KOPT-K1 (cell line): ENCODE data around the gene WBP1.
"Not testable (repeated sequence)": the region's sequence is repeated elsewhere in the genome, so short reads cannot be mapped to it uniquely, and the experiment has no call there.

Experiments used
- H3K27ac ChIP-seq: fragments of 200-600 bp; sonication (generic); 2 replicates; pipeline ENCODE4 v1.5.1; 2016; ENCODE audit warnings: antibody characterized with exemption, mild to moderate bottlenecking, low read depth, low read length; ENCODE audit not compliant: poor library complexity, severe bottlenecking
- H3K36me3 ChIP-seq: fragments of 200-600 bp; sonication (generic); 2 replicates; pipeline ENCODE4 v1.5.1; 2017; ENCODE audit warnings: antibody characterized with exemption, mild to moderate bottlenecking, low read length, moderate library complexity; ENCODE audit not compliant: insufficient read depth
- H3K9me3 ChIP-seq: fragments of 200-600 bp; sonication (generic); 2 replicates; pipeline ENCODE4 v1.5.1; 2017; ENCODE audit warnings: antibody characterized with exemption, low read length, mild to moderate bottlenecking; ENCODE audit not compliant: insufficient read depth, poor library complexity, severe bottlenecking

WBP1 gene

DNA sequence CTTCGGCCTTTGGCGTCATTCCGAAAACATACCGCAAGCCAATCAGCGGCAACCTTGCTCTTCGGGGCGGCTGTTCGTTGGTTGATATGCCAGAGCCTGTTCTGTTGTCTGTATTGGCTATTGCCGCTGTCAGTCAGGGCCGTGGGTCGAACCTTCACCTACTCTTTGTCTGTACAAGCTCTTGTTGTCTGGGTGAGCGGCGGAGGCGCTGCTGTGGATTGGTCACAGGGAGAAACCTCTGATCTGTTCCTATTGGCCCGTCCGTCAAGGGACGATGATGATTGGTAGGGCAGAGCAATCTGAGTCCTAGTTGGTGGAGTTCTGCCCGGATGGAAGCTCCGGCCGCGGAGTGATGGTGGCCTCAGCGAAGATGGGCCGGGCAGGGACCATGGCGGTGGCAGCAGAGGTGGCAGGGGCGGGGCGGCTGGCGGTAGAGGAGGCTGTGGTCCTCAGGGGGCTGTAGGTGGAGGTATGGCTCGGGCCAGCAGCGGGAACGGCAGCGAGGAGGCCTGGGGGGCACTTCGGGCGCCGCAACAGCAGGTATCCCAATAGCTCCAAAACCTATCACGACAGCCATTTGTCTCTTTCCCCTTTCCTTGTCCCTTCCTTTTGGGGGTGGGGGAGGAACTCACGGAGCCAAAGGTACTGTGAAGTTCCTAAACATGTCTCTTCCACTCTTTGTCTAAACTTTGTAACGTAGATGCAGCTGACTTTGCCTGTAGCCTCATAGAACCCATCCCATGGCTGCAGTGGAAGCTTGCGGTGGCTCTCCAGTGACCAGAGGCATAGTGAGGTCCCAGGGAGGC, at the start of gene WBP1:
WBP1 (plus strand) TSS at position 307 of the 806 bp plus-strand sequence; CDS start at position 472, 165 bp downstream.
- Histone ChIP-seq H3K27ac (peak within 1 kb of the TSS; percentile 84), H3K9me3 (no peaks in the 10 kb centered on the region), H3K36me3 (peaks cover 30% of the 10 kb centered on the region)

DNA sequence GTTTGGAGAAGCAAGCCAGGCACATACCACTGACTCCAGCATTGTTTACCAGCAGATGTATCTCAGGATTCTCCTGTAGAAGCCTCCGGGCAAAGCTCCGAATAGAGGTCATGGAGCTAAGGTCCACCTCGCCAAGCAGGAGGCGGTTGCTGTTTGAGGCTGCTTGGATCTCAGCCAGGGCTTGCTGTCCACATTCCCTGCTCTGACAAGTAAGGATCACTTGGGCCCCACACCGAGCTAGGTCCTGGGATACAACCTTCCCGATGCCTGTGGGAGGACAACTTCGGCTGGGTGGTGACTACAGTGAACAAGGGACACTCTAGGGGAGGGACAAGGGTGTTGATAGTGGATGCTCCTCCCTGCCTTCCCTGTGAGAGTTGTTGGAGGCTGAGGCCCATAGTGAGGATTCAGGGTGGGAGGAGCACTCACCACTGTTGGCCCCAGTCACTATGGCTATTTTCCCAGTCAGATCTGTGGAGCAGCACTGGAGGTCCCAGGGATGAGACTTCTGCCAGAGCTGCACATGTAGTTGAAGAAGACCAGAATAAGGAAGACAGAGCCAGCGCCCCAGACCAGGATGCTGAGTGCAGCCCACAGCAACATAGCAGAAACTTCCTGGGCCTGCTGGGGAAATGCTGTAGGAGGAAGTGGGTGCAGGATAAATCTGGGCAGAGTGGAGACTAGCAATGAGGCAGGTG, 45.1 kb upstream of the WBP1 start:
- Histone ChIP-seq H3K36me3 (no peaks in the 10 kb centered on the region), H3K27ac (no peak overlapping the region), H3K9me3 (no peaks in the 10 kb centered on the region)

DNA sequence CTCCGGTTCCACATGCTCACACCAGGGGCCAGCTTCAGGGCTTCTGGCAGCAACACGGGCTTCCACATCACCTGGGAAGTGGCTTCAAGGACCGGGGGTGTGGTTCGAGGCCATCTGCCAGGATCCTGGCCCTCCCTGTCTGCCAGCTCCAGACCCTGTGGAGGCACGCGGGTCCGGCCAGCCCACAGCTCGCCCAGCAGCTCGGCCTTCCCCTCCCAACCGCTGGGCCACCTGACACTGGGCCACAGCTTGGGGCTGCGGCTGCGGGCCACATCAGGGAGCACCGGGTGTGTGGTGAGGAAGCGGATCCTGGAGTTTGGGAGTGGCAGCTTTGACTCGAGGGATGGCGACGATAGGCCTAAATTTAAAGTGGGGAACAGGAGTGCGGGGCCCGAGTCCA, 43.8 kb upstream of the WBP1 start:
- Histone ChIP-seq H3K27ac (no peak overlapping the region), H3K9me3 (no peaks in the 10 kb centered on the region), H3K36me3 (no peaks in the 10 kb centered on the region)

DNA sequence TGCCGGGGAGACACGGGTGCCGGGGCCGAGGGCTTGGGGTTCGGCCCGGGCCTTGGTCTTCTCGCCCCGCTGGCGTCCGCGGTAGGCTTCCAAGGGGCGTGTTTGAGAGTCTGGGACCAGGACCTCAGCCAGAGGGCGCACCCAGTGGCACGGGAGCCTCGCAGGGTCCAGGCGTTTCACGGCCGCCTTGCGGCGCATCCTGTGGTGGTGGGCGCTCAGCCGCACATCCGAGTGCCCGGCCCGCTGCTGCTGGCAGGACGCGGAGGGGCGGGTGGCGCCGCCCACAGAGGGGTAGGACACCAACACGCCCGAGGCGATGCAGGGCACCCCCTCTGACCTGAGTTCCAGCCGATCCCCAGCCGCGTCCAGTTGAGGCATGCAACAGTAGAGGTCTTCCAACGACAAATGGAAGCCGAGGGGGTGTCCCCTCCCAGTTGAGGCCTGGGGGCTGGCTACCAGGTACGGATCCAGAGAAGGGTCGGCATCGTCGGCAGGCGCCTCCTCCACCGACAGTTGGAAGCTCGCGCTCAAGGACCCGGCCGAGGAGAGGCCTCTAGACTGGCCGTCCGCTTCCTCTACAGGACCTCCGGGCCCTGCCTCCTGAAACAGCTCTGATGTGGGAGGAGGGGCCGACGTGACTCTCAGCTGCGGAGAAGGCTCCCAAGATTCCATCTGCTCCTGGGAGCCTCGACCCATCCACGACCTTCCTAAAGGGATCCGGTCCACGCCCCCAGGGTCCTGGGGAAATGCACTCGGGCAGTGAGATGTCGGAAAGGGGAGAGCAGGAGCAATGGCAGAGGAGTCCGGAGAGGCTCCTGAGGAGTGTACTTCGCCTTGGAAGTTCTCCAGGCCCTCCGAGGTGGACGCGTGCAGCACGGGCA, 43.1 kb upstream of the WBP1 start:
- Histone ChIP-seq H3K27ac (no peak overlapping the region), H3K36me3 (no peaks in the 10 kb centered on the region), H3K9me3 (no peaks in the 10 kb centered on the region)

DNA sequence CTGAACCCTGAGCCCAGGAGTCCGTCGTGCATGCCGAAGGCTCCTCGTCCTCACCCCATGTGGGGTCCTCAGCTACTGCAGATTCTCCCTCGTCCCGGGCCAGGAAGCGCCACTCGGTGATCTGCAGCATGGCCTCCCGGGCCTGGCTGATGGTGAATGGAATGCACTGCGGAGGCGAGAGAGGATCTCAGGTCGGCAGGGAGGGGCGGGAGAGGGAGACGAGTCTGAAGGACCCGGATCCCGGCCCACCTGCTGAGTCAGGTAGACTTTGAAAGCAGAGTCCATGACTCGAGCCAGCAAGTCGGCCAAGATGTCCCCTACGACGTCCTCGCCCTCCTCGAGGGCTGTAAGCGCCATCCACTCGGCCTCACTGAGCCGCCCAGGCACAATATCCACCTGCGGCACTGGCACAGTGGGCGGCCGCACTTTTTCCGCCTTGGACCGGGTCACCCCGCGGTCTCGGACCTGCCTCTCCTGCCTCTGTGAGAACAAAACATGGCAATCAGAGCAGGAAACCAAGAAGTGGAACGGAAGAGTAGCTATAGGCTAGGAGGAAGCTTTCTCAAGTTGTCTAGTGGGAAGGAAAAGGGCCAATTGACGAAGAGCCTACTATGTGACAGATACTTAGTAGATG, 42.4 kb upstream of the WBP1 start:
- Histone ChIP-seq H3K27ac (no peak overlapping the region), H3K36me3 (no peaks in the 10 kb centered on the region), H3K9me3 (no peaks in the 10 kb centered on the region)

DNA sequence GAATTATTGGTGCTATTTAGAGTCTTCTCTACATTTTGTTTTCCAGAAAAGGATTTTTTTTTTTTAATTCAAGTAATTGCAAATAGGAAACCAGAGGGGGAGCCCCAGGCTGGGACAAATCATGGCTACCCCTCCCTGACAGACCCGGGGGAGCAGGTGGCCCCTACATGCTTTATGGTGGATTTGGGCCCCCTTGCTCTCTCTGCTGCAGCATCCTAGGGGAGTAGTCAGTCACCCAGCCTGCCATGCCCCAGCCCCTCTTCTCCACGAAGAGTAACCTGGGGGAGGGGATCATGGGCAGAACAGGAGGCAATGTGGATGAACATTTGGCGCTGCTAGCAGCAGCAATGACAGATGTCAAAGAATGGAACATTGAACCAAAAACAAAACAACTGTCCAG, 41.5 kb upstream of the WBP1 start:
- no peaks in the 10 kb centered on the region for H3K9me3 ChIP-seq
- H3K36me3 ChIP-seq = no peaks in the 10 kb centered on the region
- H3K27ac ChIP-seq = no peak overlapping the region

DNA sequence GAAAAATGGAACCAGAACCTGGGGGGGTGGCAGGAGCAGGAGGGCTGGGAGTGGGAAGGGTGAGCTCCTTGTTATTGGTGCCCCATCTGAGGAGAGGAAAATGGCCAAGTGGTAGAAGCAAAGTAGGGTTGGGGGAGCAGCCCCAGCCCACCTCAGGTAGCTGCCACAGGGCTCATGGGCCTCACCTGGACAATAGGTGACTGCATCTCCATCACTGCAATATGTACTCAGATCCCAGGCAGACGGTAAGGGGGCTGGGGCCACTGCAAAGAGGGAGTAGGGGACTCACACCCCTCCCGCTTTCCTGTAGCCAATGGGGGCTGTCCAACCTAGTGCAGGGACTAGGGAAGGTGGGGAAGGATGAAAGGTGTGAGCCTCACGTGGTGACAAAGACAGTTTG, 41.0 kb upstream of the WBP1 start:
- H3K9me3 ChIP-seq = no peaks in the 10 kb centered on the region
- no peak overlapping the region for H3K27ac ChIP-seq
- no peaks in the 10 kb centered on the region for H3K36me3 ChIP-seq

DNA sequence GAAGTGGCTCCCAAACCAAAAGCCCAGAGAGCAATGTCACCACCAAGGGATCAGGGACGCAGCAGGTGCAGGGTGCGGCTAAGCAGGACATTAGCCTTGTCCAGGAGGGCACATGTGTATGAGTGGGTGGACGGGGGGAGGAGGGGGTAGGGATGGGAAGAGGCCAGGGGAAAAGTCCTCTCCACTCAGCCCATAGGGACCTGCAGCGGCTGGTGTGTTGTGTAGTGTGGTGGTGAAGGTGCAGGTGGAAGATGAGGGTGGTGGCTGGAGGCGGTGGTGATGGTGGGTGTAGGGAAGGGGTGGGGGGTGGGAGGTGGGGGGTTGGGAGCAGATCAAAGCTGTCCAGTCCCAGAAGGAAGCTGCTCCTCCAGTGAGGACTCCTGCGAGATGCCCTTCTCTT, 40.5 kb upstream of the WBP1 start:
- H3K36me3 ChIP-seq = no peaks in the 10 kb centered on the region
- no peaks in the 10 kb centered on the region for H3K9me3 ChIP-seq
- no peak overlapping the region for H3K27ac ChIP-seq

DNA sequence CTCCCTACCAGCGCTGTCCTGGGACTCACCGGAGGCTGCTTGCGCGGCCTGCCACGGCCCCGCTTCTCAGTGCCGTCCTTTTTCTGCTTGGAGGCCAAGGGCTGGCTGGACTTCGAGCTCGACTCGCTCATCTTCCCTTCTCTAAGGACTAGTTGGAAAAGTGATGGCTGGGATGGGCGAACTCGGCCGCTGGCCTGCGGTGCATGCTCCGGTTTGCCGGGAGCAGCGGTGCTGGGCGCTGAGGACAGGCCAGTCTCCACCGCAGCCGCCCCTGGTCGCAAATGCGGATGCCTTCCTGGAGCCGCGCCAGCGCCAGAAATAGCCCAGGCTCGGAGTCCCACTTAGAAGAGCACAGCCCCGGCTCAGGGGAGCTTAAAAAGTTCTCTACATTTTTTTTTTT, 39.9 kb upstream of the WBP1 start:
- Histone ChIP-seq H3K27ac (no peak overlapping the region), H3K9me3 (no peaks in the 10 kb centered on the region), H3K36me3 (no peaks in the 10 kb centered on the region)

DNA sequence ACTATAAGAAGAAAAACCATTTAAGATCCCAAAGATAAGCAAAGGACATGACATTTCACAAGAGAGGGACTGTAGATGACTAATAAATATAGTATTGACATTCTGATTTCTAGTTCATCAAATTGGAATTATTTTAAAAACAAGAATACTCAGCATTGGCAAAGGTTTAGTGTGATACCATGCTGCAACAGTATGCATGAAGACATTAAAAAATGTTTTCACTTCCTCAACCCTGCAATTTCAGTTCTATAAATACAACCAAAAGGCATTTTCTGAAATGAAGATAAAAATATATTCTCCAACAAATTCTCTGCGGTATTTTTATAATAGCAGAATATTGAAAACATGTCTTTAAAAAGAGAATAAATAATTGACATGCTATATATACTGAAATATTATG, 38.9 kb upstream of the WBP1 start:
- 0 out of 2 replicates have a peak, but pooled peaks cover 3% of the 10 kb centered on the region for H3K36me3 ChIP-seq
- H3K9me3 ChIP-seq = no peaks in the 10 kb centered on the region
- H3K27ac ChIP-seq = no peak overlapping the region

DNA sequence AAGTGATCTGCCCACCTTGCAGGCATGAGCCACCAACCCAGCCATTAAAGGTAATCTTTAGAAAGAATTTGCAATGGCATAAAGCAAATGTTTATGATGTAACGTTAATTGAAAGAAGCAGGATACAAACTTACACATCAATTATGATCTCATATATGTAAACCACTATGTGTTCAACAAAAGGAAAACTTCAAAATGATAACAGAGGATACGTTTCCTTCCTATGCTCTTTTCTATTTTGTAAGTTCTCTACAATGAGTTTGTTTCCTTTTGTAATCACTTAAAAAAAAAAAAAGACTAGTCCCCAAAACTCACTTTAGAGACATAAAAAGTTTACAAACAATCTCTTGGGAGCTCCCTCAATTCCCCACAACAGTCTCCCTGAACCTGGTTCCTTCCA, 38.2 kb upstream of the WBP1 start:
- H3K9me3 ChIP-seq = no peaks in the 10 kb centered on the region
- H3K36me3 ChIP-seq = peaks cover 9% of the 10 kb centered on the region
- H3K27ac ChIP-seq = no peak overlapping the region

DNA sequence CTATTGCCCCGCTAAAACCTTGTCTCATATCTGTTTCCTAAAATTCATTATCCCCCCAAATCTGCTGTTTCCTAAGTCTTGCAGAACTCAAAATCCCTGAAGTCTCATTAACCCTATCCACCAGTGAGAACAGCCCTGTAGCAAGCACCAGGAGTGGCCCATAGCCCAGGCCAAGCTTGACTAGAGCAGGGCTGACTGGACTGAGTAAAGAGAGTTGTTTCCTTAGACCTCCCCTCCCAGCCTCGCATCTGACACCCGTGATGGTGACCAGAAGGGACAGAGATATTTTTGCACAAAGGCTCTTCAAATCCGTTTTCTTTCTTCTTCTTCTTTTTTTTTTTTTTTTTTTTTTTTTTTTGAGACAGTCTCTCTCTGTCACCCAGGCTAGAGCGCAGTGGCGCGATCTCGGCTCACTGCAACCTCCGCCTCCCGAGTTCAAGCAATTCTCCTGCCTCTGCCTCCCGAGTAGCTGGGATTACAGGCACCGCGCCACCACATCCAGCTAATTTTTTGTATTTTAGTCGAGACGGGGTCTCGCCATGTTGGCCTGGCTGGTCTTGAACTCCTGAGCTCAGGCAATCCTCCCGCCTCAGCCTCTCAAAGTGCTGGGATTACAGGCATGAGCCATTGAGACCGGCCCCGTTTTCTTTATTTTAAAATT, 37.7 kb upstream of the WBP1 start:
- H3K27ac ChIP-seq, H3K9me3 ChIP-seq: not testable (repeated sequence)
- peaks cover 15% of the 10 kb centered on the region for H3K36me3 ChIP-seq

DNA sequence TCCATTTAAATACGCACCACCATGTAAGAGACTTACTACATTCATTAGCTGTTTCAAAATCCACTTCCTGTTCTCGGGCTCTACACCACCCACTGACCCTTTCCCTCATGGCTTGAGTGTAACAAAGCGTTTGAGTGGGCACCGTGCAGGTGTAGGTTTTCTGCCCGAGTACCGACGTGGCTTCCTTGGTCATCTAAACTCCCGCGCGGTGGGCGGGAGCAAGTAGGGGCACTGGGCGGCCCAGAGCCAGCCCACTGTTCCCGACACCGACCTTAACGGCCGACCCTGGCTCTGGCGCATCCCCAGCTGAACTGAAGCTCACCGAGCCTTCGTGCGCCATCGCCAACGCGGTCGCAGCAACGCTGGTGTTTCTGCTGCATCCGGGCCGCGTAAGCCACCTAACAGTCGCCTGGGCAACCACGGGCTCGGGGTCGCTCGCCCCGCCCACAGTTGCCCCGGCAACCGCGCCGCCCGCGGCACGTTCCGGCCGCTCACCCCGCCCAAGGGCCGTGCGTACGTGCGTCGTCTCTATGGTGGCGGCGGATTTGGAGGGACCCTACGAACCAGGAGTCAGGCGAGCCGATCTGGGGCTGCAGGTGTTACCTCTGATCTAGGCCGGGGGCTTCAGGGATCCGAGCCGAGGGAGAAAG, 36.9 kb upstream of the WBP1 start, which contains the start of the genes C2orf81 and WDR54:
C2orf81 (minus strand) TSS at position 399 of the 650 bp plus-strand sequence; CDS start at position 340, 59 bp downstream.
WDR54 (plus strand) TSS at position 510 of the 650 bp plus-strand sequence. CDS start 424 bp downstream, outside the sequence.
- Histone ChIP-seq H3K9me3 (no peaks in the 10 kb centered on the region), H3K36me3 (peaks cover 22% of the 10 kb centered on the region), H3K27ac (peak within 1 kb of the TSS; percentile 57)
